Stimulated activated CD4-positive, alpha-beta T cell treated with anti-CD3 and anti-CD28 coated beads, Interleukin-4, amount 100 ng/mL, for 24 hours (primary cell): Measurements from ENCODE around the gene TLE6.
A peak's percentile ranks its signal among the peaks of the same experiment; 100 is the strongest.
"Not testable (repeated sequence)": the region's sequence is repeated elsewhere in the genome, so short reads cannot be mapped to it uniquely, and the experiment has no call there.

Source experiments
- DNase-seq: peaks from one replicate; pipeline ENCODE4 v3.0.0-alpha.2; 2020

TLE6 gene

GRCh38 chr19:3031607-3031867, 54.2 kb downstream of the TLE6 start:
- DNase-seq = no peak

- DNase-seq = no peak
These were observed 56.4 kb downstream of the TLE6 start for GRCh38 chr19:3033595-3034405.

- no peak for DNase-seq
These were observed 57.0 kb downstream of the TLE6 start for GRCh38 chr19:3034406-3034655.

GRCh38 chr19:3034656-3035541, 57.5 kb downstream of the TLE6 start:
- DNase-seq = peak; percentile 54

- DNase-seq = peak; percentile 97
These were observed 58.3 kb downstream of the TLE6 start for GRCh38 chr19:3035542-3036118.

GRCh38 chr19:3036119-3036976, 59.0 kb downstream of the TLE6 start:
- peak; percentile 85 for DNase-seq

GRCh38 chr19:3036977-3037544, 59.7 kb downstream of the TLE6 start:
- not testable (repeated sequence) for DNase-seq

- no peak for DNase-seq
These were observed 60.9 kb downstream of the TLE6 start for GRCh38 chr19:3038214-3038613.

GRCh38 chr19:3039125-3039524, 61.8 kb downstream of the TLE6 start:
- no peak for DNase-seq

- no peak for DNase-seq
These were observed 62.3 kb downstream of the TLE6 start for GRCh38 chr19:3039641-3040077.

GRCh38 chr19:3041327-3041726, 64.0 kb downstream of the TLE6 start:
- no peak for DNase-seq

- DNase-seq = no peak
These were observed 64.6 kb downstream of the TLE6 start for GRCh38 chr19:3041761-3042620.

GRCh38 chr19:3042621-3043267, 65.4 kb downstream of the TLE6 start:
- DNase-seq = no peak
